ENCODE results near the gene SSBP3. TPM values are rescaled to one million over a fixed set of nuclear protein-coding genes. Genes with fewer than 3 reads are reported as not detected.
"Not testable (repeated sequence)": the region's sequence is repeated elsewhere in the genome, so short reads cannot be mapped to it uniquely, and the experiment has no call there.

Gene SSBP3
- polyA plus RNA-seq, 4 donors, result 117 to 130 (median 126) TPM

GRCh38 chr1:54228638-54229079 lies 177.5 kb downstream of the SSBP3 start:
- DNase-seq (ENCODE audit: low read depth in 4 of 4, low spot score in 3 of 4), result no peak

GRCh38 chr1:54227891-54228310 lies 178.3 kb downstream of the SSBP3 start:
- DNase-seq (ENCODE audit: low read depth in 4 of 4, low spot score in 3 of 4), result no peak

- DNase-seq (ENCODE audit: low read depth in 4 of 4, low spot score in 3 of 4), result no peak
These were observed 179.0 kb downstream of the SSBP3 start for GRCh38 chr1:54227091-54227602.

GRCh38 chr1:54225986-54226559 lies 180.1 kb downstream of the SSBP3 start:
- DNase-seq (ENCODE audit: low read depth in 4 of 4, low spot score in 3 of 4), result no peak

- DNase-seq (ENCODE audit: low read depth in 4 of 4, low spot score in 3 of 4), result no peak
These were observed 180.8 kb downstream of the SSBP3 start for GRCh38 chr1:54225378-54225777.

- no peak for DNase-seq (ENCODE audit: low read depth in 4 of 4, low spot score in 3 of 4)
These were observed 182.0 kb downstream of the SSBP3 start for GRCh38 chr1:54224233-54224632.

GRCh38 chr1:54223441-54224202 lies 182.6 kb downstream of the SSBP3 start:
- DNase-seq (ENCODE audit: low read depth in 4 of 4, low spot score in 3 of 4), result no peak

- no peak for DNase-seq (ENCODE audit: low read depth in 4 of 4, low spot score in 3 of 4)
These were observed 183.5 kb downstream of the SSBP3 start for GRCh38 chr1:54222711-54223110.

- no peak for DNase-seq (ENCODE audit: low read depth in 4 of 4, low spot score in 3 of 4)
These were observed 184.2 kb downstream of the SSBP3 start for GRCh38 chr1:54221867-54222484.

GRCh38 chr1:54221113-54221834 lies 184.9 kb downstream of the SSBP3 start:
- no peak for DNase-seq (ENCODE audit: low read depth in 4 of 4, low spot score in 3 of 4)

GRCh38 chr1:54220004-54220811 lies 186.0 kb downstream of the SSBP3 start:
- DNase-seq (ENCODE audit: low read depth in 4 of 4, low spot score in 3 of 4), result no peak

- DNase-seq (ENCODE audit: low read depth in 4 of 4, low spot score in 3 of 4), result no peak
These were observed 186.5 kb downstream of the SSBP3 start for GRCh38 chr1:54219688-54220003.

- DNase-seq (ENCODE audit: low read depth in 4 of 4, low spot score in 3 of 4), result no peak
These were observed 187.1 kb downstream of the SSBP3 start for GRCh38 chr1:54218883-54219687.

- DNase-seq (ENCODE audit: low read depth in 4 of 4, low spot score in 3 of 4), result no peak
These were observed 190.7 kb downstream of the SSBP3 start for GRCh38 chr1:54215523-54215922.

- DNase-seq (ENCODE audit: low read depth in 4 of 4, low spot score in 3 of 4), result no peak
These were observed 193.3 kb downstream of the SSBP3 start for GRCh38 chr1:54212872-54213271.

- DNase-seq (ENCODE audit: low read depth in 4 of 4, low spot score in 3 of 4), result not testable (repeated sequence)
These were observed 198.3 kb downstream of the SSBP3 start for GRCh38 chr1:54207896-54208295.

- no peak for DNase-seq (ENCODE audit: low read depth in 4 of 4, low spot score in 3 of 4)
These were observed 198.9 kb downstream of the SSBP3 start for GRCh38 chr1:54207287-54207686.

GRCh38 chr1:54204199-54204598 lies 202.0 kb downstream of the SSBP3 start:
- no peak for DNase-seq (ENCODE audit: low read depth in 4 of 4, low spot score in 3 of 4)

- no peak for DNase-seq (ENCODE audit: low read depth in 4 of 4, low spot score in 3 of 4)
These were observed 205.6 kb downstream of the SSBP3 start for GRCh38 chr1:54200519-54200997.

Data from left renal pelvis (tissue), 4 donors.